Measurements from ENCODE around the gene NDNF. TPM values are rescaled to one million over a fixed set of nuclear protein-coding genes. Genes with fewer than 3 reads are reported as not detected.

NDNF gene
- total and polyA plus RNA-seq, 2 donors (not counting 1 experiment from before 2014, with no cell fraction given), result not detected

- H3K27me3 Mint-ChIP-seq, result no peaks in the 10 kb centered on the region
- H3K27ac ChIP-seq (ENCODE audit: low read length in 2 of 2), result no peak overlapping the region
- no peak overlapping the region for H3K27ac Mint-ChIP-seq
- no CpG with 5 or more reads among the region's 2 CpGs for WGBS (ENCODE audit: insufficient coverage)
- H4K20me1 ChIP-seq (ENCODE audit: control insufficient read depth, insufficient read depth, low read length, poor library complexity, severe bottlenecking), result no peaks in the 10 kb centered on the region
- no peak overlapping the region for H3K9ac ChIP-seq (ENCODE audit: low read length)
- POLR2A ChIA-PET, result no interaction called here
- ATAC-seq (ENCODE audit: low read depth) (no peak), DNase-seq (no peak)
- no peaks in the 10 kb centered on the region for H3K4me1 Mint-ChIP-seq
- intact Hi-C loops (cut with micrococcal nuclease), result no loop called here
- no peaks in the 10 kb centered on the region for H3K79me2 ChIP-seq (ENCODE audit: control insufficient read depth, insufficient read depth, low read length)
- H3K27me3 ChIP-seq (replicated peaks in 1 of 4; ENCODE audit: control extremely low read depth in 1 of 4, control insufficient read depth in 3 of 4, insufficient read depth in 4 of 4, low read length in 3 of 4), result no peaks in the 10 kb centered on the region
- H3K4me3 ChIP-seq (ENCODE audit: control extremely low read depth in 1 of 5, extremely low read depth in 1 of 5, insufficient read depth in 1 of 5, low read depth in 2 of 5, low read length in 4 of 5), result no peak overlapping the region
- H3K9me3 ChIP-seq (ENCODE audit: control extremely low read depth in 1 of 3, control insufficient read depth in 2 of 3, insufficient read depth in 1 of 3, low read length in 2 of 3), result no peaks in the 10 kb centered on the region
- TF ChIP-seq EZH2 (IDR thresholded peaks at IDR 0.05; ENCODE audit: borderline replicate concordance, insufficient read depth, low read depth, low read length, poor library complexity, severe bottlenecking), result no peak
- no peak for TF ChIP-seq CTCF (IDR thresholded peaks at IDR 0.05)
- no peaks in the 10 kb centered on the region for H3K4me1 ChIP-seq (ENCODE audit: control insufficient read depth in 2 of 2, insufficient read depth in 2 of 2, low read length in 2 of 2)
- H3K36me3 ChIP-seq (replicated peaks in 1 of 2; ENCODE audit: control extremely low read depth in 1 of 2, control insufficient read depth in 1 of 2, extremely low read depth in 1 of 2, insufficient read depth in 2 of 2, low read length in 1 of 2), result no peaks in the 10 kb centered on the region
- H2AFZ ChIP-seq (ENCODE audit: insufficient read depth, low read depth, low read length, poor library complexity, severe bottlenecking), result no peak overlapping the region
- no peak overlapping the region for H3K4me3 Mint-ChIP-seq
- H3K9me3 Mint-ChIP-seq (ENCODE audit: insufficient read depth), result peaks cover under 1% of the 10 kb centered on the region
- CTCF ChIA-PET, result no interaction called here
- H3K4me2 ChIP-seq (replicated peaks; ENCODE audit: low read depth, low read length, poor library complexity, severe bottlenecking), result no peak overlapping the region
Measured at GRCh38 chr4:120990246-120990645, 82.1 kb downstream of the NDNF start.

Other genes with a start within 250 kb of the NDNF start
- gene PRDM5, start 149.8 kb downstream of the NDNF start, total RNA-seq, result not detected in 2 replicates
- gene PRDM5, start 149.8 kb downstream of the NDNF start, polyA plus RNA-seq, result 0.04 TPM in 1 of 2 replicates, not detected in the other
- gene TNIP3, start 91.8 kb upstream of the NDNF start, total RNA-seq, result not detected in 2 replicates
- gene TNIP3, start 91.8 kb upstream of the NDNF start, polyA plus RNA-seq, result not detected in 2 replicates